Mononuclear cell (primary cell): ENCODE measurements around the gene IFT27. TPM values are rescaled to one million over a fixed set of nuclear protein-coding genes. Genes with fewer than 3 reads are reported as not detected.

Experiments
- H3K27me3 ChIP-seq: 2 replicates; pipeline ENCODE4 v1.6.0; 2011; ENCODE audit warnings: low read length, control low read depth; ENCODE audit not compliant: insufficient read depth
- H3K4me1 ChIP-seq: 2 replicates; pipeline ENCODE4 v1.5.1; 2011; ENCODE audit warnings: mild to moderate bottlenecking, low read length, control low read depth; ENCODE audit not compliant: insufficient read depth
- H3K4me3 ChIP-seq: 2 replicates; pipeline ENCODE4 v1.5.1; 2011; ENCODE audit warnings: mild to moderate bottlenecking, low read length, moderate library complexity
- H3K9me3 ChIP-seq: 2 replicates; pipeline ENCODE4 v1.5.1; 2011; ENCODE audit warnings: low read depth, mild to moderate bottlenecking, control low read depth, low read length
- total RNA-seq: library from RNA; depleted of rRNA; stranded (reverse); fragments of >200 nt; gene quantifications from one replicate; pipeline ENCODE4 v1.2.3, GENCODE V29; 2012

Gene IFT27
- total RNA-seq, 1 donor, result 1.6 TPM

DNA sequence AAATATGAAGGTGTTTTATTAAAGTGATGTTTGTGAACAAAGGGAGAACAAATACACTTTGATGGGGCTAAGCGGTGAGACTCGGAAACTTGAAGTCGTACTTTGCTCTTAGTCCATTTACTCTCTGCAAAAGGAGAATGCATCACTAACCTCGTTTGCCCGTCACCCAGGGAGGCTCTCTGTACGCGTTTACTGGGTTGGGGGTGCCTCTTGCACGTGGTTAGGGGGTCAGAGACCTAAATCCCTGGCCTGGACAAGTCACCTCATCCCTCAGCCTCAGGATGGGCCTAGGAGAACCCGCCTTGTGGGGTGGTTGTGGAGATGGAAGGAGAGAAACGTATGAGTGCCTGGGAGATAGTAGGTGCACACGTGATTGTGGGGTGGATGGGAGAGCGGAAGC is 803 bp upstream of the IFT27 start:
- peaks cover 25% of the 10 kb centered on the region for H3K4me1 ChIP-seq
- H3K9me3 ChIP-seq, result no peaks in the 10 kb centered on the region
- no peak overlapping the region for H3K4me3 ChIP-seq
- H3K27me3 ChIP-seq, result no peaks in the 10 kb centered on the region

DNA sequence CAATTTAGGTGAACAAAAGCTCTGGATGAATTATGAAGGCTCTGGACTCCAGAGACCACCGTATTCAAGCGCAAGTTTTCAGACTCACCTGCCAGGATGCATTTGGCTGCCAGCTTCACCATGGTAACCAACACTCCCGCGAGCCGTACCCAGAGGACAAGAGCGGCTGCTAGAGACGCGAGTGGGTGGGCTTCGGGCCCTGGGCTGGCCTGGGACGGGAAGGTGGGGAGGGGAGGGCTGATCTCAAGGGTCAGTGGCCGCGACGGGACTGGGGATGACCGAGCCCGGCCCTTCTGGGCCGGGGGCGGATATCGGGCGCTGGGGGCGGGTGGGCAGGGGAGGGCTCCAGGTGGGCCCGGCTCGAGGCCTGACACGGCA is 344 bp downstream of the IFT27 start:
- no peaks in the 10 kb centered on the region for H3K27me3 ChIP-seq
- H3K4me3 ChIP-seq, result peak overlapping the region; percentile 56
- no peaks in the 10 kb centered on the region for H3K9me3 ChIP-seq
- peaks cover 29% of the 10 kb centered on the region for H3K4me1 ChIP-seq

DNA sequence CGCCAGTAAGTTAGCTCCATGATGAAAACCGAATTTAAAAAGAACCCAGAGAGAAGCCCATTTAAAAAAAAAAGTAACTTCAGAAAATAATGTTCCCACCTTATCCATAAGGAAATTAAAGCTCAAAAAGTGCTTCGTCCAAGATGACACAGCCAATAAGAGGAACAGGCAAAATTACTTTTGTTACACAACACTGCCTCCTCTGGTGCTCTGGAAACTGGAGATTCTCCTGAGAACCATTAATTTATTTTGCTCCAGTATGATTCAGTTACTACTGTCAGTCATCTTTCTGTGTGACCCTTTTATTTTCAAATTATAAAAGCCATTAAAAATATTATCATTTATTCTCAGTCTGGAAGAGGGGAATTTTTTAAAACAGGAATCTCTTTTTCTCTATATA is 2.0 kb downstream of the IFT27 start:
- Histone ChIP-seq H3K9me3 (no peaks in the 10 kb centered on the region), H3K4me3 (no peak overlapping the region), H3K27me3 (no peaks in the 10 kb centered on the region), H3K4me1 (peaks cover 30% of the 10 kb centered on the region)

DNA sequence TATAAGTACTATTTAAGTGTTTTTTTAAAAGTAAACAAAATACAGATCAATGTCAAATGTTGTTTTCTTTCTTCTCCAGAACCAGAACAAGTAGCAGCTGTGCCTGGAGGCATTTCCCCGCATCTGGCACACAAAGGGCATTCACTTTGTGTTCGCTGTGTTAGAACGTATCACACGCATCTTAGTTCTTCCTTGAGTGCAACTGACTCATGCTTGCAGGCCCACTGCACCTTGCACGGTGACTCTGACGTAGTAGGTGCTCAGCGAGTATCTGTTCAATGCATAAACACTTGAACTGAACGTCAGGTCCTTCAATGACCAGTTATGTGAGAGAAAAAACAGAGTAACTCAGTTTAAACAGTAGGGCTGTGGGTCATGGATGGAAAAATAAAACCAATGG is 3.5 kb downstream of the IFT27 start:
- Histone ChIP-seq H3K27me3 (no peaks in the 10 kb centered on the region), H3K9me3 (no peaks in the 10 kb centered on the region), H3K4me1 (peaks cover 30% of the 10 kb centered on the region), H3K4me3 (no peak overlapping the region)

DNA sequence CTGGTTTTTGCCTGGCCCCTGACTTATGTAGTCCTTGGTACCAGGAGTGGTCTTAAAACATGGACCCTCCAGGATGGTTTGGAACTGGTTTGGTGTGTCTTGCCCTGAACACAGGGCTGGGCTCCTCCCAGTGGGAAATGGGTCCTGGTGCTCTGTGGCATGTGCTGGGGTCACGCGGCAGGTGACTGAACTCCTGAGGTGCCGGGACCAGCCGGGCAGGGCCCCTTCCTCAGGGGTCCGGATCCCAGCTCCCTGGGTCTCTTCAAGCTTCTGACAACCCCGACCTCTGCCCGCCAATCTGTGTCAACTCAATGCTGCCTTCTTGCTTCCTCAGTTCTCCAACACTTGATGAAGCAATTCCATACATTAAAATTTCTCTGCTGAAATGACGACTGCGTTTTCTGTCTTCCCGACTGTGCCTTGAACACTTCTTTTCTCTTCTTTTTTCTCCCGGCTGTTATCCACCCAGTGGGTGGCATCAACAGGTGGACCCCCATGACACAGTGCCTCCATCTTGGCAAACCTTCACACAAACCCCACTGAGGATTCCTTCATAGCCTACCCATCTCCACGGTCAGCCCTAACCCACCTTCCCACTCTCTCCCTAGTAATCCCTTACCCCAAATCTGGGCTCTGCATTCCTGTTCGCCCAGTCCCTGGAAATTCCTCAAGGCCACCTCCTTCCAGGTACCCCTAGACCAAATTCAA is 4.4 kb downstream of the IFT27 start:
- H3K9me3 ChIP-seq, result no peaks in the 10 kb centered on the region
- H3K27me3 ChIP-seq, result no peaks in the 10 kb centered on the region
- H3K4me3 ChIP-seq, result no peak overlapping the region
- peaks cover 23% of the 10 kb centered on the region for H3K4me1 ChIP-seq

DNA sequence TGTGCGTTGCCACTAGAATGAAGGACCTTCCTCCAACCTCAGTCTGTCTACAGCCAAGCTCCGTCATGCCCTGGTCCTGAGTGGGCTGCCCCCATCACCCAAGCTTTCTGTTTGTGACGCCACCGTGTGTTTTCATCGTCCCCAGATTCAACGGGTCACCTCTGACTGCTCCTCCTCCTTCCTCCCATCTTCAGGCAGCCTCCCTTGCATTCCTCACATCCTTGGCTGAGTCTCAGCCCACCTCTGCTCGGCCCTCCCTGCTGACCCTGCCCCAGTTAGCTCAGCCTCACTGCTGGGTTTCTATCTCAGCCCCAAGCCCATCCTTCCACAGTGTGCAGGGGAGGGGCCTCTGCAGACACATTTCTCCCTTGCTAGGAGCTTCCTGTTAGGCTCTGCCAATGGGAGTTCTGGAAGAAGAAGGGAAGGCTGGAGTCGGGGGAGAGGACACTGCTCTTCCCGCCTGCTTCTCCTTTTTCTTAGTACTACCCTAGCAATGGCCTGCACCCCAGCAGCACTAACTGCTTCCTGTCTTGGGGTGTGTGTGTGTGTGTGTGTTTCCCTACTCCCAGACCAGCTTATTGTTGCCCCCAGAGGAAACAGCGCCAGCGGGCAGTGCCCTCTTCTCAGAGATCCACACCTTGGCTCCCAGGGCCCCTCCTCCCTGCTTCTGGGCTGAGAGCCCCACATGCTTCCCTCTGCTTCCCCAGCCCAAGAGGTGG is 5.2 kb downstream of the IFT27 start:
- no peaks in the 10 kb centered on the region for H3K9me3 ChIP-seq
- no peaks in the 10 kb centered on the region for H3K27me3 ChIP-seq
- H3K4me1 ChIP-seq, result peaks cover 21% of the 10 kb centered on the region
- no peak overlapping the region for H3K4me3 ChIP-seq

DNA sequence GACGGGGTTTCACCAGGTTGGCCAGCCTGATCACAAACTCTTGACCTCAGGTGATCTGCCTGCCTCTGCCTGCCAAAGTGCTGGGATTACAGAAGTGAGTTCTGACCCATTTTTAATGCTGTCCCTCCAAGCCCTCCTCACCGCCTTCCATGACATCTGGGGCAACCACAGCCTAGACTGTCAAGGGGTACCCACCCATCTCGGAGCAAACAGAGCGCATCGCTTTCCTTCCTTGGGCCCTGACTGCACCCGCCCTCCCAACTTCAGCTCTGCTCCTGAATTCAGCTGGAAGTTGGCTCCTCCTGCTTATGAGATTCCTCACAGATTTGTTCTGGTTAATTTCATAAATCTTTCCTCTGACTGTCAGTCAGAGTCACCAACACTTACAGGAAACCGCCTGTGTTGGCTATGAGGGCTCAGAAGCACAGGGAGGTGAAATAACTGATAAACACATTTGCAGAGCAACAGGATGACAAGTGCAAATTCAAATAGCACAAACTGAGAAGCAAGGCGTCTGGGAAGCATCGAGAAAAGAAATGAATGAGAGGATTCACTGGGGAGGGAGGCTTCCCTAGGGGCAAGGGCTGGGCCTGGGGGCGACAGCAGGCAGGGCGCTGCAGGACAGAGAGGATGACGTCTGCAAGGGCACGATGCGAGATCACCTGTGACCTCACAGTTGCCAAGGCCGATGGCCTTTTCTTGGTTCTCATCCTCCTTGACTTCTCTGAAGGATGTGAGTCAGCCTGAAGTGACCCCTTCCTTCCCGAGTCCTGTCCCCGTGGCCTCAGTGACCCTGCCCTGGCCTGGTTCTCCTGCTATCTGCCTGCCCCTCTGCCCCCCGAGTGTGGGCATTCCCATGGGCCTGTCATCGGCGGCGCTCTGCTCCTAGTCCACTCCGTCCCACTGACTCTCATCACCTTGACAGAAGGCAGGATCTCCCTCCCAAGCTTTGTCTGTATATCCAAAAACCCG is 6.1 kb downstream of the IFT27 start:
- Histone ChIP-seq H3K4me1 (peaks cover 13% of the 10 kb centered on the region), H3K9me3 (no peaks in the 10 kb centered on the region), H3K27me3 (no peaks in the 10 kb centered on the region), H3K4me3 (no peak overlapping the region)

DNA sequence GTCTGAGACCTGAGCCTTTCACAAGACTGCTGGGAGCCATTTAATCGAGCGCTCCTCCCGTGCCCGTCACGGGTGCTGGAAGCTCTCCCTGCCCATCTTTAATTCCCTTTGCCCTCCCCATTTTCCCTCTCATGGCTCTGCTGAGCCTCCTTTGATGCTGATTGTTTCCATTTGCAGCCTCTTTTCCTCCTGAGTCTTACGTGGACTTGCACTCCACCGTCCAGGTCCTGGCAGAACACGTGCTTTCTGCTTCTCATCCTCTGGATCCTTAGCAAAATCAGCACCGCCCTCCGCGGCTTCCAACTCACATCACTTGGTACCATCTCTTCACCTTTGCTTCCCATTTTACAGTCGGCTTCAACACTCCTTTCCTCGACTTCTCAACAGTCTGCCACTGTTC is 7.3 kb downstream of the IFT27 start:
- Histone ChIP-seq H3K4me1 (peaks cover 6% of the 10 kb centered on the region), H3K9me3 (no peaks in the 10 kb centered on the region), H3K27me3 (no peaks in the 10 kb centered on the region), H3K4me3 (no peak overlapping the region)

DNA sequence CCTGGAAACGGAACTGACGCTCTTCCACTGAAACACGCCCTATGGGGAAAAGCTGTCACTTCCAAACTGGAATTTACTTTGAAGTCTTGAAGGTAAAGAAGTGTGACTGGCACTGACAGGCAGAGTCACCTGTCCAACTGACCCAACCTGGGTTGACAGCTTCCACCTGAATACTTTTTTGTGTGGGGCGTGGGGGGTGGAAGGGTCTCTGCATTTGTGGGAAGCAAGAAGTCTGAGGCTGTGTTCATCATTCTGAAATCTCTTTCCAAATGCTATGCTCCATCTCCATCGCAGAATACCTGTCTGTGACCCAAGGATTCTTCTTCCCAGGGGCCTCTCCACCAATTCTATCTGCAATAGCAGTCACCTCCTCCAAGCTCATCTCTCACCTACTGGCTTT is 7.8 kb downstream of the IFT27 start:
- H3K4me3 ChIP-seq, result no peak overlapping the region
- H3K27me3 ChIP-seq, result no peaks in the 10 kb centered on the region
- no peaks in the 10 kb centered on the region for H3K9me3 ChIP-seq
- peaks cover 6% of the 10 kb centered on the region for H3K4me1 ChIP-seq

DNA sequence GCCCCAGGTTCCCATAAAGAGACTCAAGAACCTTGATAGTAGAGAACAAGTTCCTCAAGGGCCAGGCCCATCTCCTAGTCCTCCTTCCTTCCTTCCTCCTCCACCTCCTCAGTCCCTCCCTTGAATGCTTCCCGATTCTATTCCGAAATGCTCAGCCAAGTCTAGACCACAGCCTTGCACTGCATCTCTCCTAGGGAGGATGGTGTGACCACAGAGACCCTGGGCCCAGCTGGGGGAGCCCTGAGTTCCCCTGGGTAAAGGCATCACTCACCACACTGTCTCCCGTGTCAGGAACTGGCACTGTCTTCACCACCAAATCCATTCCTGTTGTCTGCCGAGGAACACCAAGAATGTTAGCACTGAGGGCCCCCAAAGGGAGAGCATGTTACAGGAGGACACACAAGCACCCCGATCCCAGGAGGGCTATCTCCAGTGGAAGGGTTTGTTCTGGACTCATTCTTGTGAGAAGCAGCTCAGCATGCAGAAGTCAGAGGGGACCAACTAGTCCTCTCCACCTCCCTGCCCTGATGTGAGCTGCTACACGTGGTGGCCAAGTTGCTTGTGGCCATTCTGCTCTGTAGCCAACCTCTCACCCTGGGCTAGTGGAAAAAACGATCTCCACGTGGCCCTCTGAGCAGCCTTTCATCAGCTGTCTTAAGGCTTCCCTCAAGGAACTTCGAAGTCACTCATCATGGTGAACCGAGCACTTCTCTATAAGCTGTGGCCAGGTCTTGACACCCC is 8.7 kb downstream of the IFT27 start:
- H3K9me3 ChIP-seq, result no peaks in the 10 kb centered on the region
- peaks cover 6% of the 10 kb centered on the region for H3K4me1 ChIP-seq
- H3K4me3 ChIP-seq, result no peak overlapping the region
- H3K27me3 ChIP-seq, result no peaks in the 10 kb centered on the region

DNA sequence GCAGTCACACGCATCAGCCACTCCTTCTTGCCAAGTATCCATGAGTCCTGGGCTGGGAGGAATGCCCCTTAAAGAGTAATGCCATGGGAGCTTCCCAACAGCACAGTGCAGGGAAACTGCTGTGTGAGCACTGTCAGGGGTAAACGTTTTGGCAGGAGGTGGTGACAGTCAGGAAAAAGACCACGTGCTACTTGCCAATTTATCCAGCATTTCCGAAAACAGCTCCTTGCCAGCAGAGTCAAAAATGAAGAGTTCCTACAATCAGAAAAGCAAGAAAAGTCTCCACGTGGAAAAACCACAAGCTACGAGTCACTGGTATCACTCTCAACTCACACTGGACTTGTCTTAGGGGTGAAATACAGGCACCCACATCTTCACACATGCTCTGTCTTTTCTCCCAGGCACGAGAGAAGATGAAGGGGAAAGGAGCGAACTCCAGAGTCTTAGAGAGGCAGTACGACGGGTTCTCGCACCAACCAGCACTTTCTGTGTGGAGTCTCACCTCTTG is 9.9 kb downstream of the IFT27 start:
- Histone ChIP-seq H3K9me3 (no peaks in the 10 kb centered on the region), H3K4me3 (no peak overlapping the region)

DNA sequence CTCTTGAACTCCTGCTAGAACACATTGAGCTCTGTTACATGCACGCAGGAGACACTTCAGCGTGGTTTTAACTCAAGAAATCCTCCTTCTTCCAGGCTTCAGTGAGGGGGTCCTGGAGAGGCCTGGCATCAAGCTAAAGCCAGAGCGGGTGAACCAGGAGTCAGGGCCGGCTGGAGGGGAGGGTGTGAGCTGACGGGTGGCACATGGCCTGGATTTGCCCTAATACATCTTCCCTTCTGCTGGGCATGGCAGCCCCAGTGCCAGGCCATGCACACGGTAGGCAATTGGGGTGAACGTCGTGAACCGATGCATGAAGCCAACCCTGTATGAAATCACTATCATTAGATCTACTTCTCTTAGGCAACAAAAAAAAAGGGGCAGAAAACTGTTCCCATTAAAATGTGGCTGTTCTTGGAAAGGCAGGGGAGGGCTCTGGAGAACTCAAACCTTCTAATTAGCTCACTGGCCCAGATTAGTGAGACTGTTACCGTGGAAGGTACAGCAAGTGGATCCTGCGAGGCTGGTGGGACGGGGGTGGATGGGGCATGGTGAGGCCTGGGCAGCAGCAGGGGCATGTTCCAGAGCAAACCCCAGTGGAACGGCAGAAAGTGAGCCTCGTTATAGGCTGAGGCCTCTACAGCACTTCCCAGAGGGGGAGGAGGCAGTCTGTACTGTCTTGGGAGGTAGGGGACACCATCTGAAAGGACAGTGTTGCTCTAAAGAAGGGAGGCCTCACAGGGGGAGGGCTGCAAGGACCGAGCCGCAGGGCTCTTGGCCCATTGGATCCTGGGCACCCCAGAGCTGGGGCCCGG is 10.6 kb downstream of the IFT27 start:
- no peaks in the 10 kb centered on the region for H3K4me1 ChIP-seq
- no peaks in the 10 kb centered on the region for H3K9me3 ChIP-seq

More for the DNA sequence above, 9.9 kb downstream of the IFT27 start:
- Histone ChIP-seq H3K4me1 (peaks cover 5% of the 10 kb centered on the region), H3K27me3 (no peaks in the 10 kb centered on the region)

DNA sequence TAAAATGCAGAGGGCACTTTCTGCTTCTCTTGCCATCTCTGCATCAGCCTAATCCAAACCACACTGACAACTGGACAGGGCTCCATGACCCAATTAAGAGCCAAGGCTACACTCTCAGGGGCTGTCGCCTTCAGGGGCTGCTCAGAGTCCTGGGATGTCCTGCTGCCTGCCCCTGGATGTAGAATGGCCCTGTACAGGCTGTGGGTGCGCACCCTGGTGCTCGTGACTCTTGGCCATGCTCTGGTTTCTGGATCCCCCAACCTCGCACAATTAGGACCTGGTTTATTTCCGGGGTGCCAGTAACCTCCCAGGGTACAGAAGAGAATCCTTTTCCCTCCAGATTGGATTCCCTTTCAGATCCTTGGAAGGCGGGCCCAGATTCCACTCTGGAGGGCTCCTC is 11.3 kb downstream of the IFT27 start:
- H3K9me3 ChIP-seq, result no peaks in the 10 kb centered on the region
- H3K27me3 ChIP-seq, result no peaks in the 10 kb centered on the region
- H3K4me3 ChIP-seq, result no peak overlapping the region
- H3K4me1 ChIP-seq, result no peaks in the 10 kb centered on the region

More for the DNA sequence above, 10.6 kb downstream of the IFT27 start:
- no peak overlapping the region for H3K4me3 ChIP-seq
- H3K27me3 ChIP-seq, result no peaks in the 10 kb centered on the region

DNA sequence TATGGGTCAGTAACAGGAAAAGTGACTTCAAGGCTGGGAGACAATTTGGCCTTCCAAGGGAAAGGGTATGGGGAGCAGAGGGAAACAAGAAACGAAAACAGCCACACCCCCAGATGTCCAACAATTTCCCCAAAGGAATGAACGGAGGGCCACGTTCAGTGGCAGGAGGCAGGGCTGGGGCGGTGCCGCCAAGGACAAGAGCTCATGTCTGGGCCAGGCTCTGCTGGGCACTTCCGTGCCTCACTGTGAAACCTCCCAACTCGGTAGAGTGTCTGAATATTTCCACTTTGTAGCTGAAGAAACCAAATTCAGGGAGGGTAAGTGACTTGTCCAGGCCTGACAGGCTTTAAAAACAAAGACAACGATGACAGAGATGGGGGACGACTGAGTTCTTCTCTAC is 11.9 kb downstream of the IFT27 start:
- Histone ChIP-seq H3K27me3 (no peaks in the 10 kb centered on the region), H3K9me3 (no peaks in the 10 kb centered on the region), H3K4me1 (no peaks in the 10 kb centered on the region), H3K4me3 (no peak overlapping the region)
